Measurements from ENCODE around the gene DPP10.

The DPP10 gene

DNA sequence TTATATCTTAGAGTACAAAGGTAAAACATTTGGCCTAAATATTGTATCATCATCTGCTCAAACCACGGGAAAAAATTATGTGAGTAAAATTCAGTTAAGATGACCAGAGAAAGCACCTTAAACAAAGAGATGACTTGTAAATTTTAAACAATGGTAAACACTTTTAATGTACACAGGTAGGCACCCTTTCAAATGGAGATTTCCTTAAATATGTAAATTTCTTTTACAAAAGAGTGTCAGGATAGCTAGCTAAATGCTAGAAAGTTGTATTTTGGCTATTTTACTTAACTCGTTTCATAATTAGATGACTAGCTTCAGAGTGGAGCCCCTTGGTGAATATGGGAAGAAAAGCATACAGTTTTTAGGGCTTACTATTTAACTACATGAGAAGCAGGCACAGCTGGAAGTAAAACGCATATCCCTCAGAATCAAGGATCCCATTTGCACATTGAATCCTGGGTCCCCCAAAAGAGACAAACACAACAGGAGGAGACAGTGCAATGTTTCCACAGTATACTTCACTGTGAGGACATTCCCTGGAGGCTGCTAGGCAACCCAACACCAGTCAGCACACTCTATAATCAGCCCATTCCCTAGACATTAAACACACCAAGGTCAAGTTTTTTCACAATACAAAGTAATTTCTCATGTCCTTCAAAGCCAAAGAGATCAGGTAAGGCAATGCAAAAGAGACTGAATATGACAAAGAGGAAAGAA lies 1154.4 kb downstream of the DPP10 start:
- TF ChIP-seq, protein P1, sequence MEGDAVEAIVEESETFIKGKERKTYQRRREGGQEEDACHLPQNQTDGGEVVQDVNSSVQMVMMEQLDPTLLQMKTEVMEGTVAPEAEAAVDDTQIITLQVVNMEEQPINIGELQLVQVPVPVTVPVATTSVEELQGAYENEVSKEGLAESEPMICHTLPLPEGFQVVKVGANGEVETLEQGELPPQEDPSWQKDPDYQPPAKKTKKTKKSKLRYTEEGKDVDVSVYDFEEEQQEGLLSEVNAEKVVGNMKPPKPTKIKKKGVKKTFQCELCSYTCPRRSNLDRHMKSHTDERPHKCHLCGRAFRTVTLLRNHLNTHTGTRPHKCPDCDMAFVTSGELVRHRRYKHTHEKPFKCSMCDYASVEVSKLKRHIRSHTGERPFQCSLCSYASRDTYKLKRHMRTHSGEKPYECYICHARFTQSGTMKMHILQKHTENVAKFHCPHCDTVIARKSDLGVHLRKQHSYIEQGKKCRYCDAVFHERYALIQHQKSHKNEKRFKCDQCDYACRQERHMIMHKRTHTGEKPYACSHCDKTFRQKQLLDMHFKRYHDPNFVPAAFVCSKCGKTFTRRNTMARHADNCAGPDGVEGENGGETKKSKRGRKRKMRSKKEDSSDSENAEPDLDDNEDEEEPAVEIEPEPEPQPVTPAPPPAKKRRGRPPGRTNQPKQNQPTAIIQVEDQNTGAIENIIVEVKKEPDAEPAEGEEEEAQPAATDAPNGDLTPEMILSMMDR (IDR thresholded peaks at IDR 0.05) = no peak

DNA sequence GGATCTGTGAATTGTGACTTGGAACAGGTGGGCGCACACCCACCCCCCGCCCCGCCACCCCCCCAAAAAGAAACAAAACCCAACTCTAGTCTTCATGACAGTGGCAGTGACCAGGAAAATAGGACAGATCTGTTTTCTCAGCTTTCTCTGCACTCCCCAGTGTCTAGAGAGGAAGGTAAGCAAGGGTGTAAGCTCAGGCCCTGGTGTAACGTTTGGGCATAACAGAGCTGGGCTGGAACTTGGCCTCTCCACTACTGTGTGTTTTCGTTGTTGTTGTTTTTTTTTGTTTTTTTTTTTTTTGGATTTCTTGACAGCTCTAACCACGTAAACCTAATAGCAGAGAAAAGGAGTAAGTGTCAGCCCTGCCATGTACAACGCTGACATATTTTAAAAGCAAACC lies 1160.8 kb downstream of the DPP10 start:
- TF ChIP-seq, protein P1 (IDR thresholded peaks at IDR 0.05) = no peak

DNA sequence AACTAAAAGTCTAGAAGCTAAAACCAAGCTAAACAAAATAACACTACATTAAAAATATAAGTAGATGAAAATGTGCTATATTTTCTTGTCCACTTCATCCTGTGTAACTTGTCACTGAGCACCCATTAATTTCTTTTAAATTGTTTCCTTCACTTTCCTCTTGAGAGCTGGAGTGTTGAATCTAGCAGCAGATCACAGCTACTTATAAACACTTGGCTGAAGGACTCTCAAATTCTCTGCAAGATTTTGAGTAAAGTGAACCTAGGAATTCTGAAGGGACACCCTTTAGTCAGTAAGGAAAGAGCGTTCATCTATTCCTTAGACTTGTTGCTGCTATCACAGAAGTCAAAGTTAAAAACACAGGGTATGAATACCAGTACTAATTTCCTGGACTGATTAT lies 1163.9 kb downstream of the DPP10 start:
- TF ChIP-seq, protein P1 (IDR thresholded peaks at IDR 0.05) = no peak

DNA sequence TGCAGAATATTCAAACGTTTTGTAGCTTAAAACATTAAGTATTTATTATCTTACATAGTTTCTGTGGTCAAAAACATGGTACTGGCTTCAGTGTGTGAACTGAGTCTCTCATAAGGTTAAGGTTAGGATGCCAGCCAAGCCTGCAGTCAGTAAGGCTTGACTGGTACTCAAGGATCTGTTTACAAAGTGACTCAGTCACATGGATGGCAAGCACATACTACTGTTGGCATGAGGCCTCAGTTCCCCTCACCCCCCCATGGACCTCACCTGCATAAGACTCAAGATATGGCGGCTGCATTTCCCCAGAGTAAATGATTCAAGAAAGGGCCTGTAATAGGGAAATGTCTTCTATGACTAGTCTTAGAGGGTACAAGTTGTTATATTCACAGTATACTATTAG lies 1167.5 kb downstream of the DPP10 start:
- TF ChIP-seq, protein P1 (IDR thresholded peaks at IDR 0.05) = no peak

DNA sequence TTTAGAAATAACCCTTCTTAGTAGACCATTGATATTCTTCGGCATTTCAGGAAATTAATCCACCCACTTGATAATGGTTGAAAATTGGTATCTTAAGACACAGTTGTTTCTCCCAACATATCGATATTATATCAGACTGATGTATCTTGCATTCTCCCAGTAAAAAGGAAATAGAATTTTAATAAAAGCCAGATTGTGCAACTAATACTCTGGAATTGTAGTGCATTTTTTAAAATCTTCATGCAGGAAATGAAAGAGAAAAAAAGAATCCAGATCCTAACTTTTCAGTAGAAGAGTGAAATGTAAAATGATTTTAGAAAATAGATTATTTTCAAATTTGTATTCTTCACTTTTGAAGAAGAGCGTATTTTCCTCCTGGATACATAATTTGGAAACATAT lies 1168.4 kb downstream of the DPP10 start:
- TF ChIP-seq, protein P1 (IDR thresholded peaks at IDR 0.05) = no peak

DNA sequence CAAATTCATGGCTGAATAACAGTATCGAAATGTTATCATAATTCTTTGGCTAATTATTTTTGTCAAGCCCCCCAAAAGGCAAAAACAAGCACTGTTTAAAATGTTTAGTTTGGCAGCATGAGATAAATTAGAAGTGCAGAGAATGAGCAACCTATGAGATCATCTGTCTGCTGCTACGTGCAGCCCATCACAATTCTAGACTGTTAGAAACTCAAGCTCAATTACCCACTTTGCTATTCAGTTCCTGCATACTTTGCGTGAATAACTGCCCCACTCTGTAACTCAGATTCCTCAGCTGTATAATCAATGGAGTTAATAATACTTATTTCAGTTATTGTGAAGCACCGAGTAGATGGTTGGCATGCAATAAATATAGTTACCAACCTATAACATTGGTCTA lies 1181.9 kb downstream of the DPP10 start:
- TF ChIP-seq, protein P1 (IDR thresholded peaks at IDR 0.05) = no peak

DNA sequence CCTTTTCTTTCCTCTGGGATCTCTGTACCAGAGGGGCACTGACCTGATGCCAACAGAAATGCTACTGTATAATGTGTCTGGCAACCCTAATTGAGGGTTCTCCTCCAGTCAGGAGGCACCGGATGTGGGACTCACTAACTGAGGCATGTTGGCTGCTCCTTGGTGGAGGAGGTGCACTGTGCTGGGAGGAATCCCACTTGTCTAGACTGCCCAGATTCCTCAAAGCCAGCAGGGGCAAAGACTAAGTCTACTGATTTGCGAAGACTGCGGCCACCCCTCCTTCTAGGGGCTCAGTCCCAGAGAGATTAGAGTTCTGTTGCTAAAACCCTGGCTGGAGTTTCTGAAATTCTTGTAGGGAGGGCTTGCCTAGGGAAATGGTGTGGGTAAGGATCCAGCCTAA lies 1192.1 kb downstream of the DPP10 start:
- TF ChIP-seq, protein P1 (IDR thresholded peaks at IDR 0.05) = no peak

DNA sequence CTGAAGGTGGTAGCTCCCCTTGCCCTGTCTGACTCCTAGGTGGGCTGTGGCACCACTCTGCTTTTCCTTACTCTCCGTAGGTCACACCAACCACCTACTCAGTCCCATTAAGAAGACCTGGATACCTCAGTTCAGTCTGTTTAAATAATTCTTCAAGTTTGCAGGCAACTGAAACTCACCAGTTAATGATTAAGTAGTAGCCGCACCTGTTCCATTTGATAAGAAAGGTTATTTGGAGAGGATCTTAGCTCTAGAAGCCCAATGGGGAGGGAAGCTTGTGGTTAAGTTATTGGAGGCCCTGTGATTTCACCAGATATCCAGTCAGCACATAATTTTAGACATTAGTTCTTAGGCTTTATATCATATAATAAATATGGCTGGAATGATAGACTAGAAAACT lies 1193.0 kb downstream of the DPP10 start:
- TF ChIP-seq, protein P1 (IDR thresholded peaks at IDR 0.05) = no peak
